ENCODE results near the gene HIVEP3.

DNA sequence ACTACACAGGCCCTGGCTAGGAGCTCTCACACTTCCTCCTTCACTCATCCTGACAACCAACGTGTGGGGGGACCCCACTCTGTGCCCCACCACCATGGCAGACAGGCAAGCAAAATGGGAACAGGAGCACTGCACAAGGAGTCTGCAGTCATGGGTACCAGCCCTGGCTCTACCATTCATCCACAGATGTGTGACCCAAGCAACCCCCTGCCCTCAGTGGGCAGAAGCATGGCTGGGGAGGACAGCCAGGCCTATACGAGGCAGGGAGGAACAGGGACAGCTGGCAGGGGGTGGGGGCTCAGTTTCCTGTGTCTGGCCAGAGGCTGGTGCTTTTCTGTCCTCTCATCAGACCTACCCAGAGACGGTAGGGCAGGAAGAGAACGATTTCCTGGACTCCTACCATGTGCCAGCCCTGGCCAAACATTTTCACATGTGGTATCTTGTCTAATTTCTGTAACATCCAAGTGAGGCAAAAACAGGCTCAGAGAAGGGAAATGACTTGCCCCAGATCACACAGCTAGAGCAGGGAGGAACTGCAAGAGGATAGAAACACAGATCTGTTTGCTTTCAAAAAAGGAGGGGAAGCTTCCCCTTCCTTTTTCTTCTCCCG lies 178.0 kb downstream of the HIVEP3 start:
- TF ChIP-seq RAD21 (IDR thresholded peaks at IDR 0.05; ENCODE audit: low read depth) (no peak), ZBTB7A (IDR thresholded peaks at IDR 0.05; ENCODE audit: low read depth) (no peak), TEAD4 (IDR thresholded peaks at IDR 0.05) (no peak), CEBPB (IDR thresholded peaks at IDR 0.05) (no peak), YY1 (IDR thresholded peaks at IDR 0.05; ENCODE audit: low read depth) (no peak), EP300 (IDR thresholded peaks at IDR 0.05; ENCODE audit: borderline replicate concordance) (no peak), TCF12 (IDR thresholded peaks at IDR 0.05; ENCODE audit: low read depth) (no peak), CREB1 (IDR thresholded peaks at IDR 0.05; ENCODE audit: low read depth) (no peak), TAF1 (IDR thresholded peaks at IDR 0.05; ENCODE audit: low read depth) (no peak)
- TF ChIP-seq, protein P1, sequence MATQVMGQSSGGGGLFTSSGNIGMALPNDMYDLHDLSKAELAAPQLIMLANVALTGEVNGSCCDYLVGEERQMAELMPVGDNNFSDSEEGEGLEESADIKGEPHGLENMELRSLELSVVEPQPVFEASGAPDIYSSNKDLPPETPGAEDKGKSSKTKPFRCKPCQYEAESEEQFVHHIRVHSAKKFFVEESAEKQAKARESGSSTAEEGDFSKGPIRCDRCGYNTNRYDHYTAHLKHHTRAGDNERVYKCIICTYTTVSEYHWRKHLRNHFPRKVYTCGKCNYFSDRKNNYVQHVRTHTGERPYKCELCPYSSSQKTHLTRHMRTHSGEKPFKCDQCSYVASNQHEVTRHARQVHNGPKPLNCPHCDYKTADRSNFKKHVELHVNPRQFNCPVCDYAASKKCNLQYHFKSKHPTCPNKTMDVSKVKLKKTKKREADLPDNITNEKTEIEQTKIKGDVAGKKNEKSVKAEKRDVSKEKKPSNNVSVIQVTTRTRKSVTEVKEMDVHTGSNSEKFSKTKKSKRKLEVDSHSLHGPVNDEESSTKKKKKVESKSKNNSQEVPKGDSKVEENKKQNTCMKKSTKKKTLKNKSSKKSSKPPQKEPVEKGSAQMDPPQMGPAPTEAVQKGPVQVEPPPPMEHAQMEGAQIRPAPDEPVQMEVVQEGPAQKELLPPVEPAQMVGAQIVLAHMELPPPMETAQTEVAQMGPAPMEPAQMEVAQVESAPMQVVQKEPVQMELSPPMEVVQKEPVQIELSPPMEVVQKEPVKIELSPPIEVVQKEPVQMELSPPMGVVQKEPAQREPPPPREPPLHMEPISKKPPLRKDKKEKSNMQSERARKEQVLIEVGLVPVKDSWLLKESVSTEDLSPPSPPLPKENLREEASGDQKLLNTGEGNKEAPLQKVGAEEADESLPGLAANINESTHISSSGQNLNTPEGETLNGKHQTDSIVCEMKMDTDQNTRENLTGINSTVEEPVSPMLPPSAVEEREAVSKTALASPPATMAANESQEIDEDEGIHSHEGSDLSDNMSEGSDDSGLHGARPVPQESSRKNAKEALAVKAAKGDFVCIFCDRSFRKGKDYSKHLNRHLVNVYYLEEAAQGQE (IDR thresholded peaks at IDR 0.05; ENCODE audit: low read depth), result no peak
- TF ChIP-seq, protein P2, sequence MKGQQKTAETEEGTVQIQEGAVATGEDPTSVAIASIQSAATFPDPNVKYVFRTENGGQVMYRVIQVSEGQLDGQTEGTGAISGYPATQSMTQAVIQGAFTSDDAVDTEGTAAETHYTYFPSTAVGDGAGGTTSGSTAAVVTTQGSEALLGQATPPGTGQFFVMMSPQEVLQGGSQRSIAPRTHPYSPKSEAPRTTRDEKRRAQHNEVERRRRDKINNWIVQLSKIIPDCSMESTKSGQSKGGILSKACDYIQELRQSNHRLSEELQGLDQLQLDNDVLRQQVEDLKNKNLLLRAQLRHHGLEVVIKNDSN (IDR thresholded peaks at IDR 0.05), result no peak
